Mammary epithelial cell (primary cell): ENCODE data around the gene PNPO.

Source experiments
- EZH2 ChIP-seq: IDR thresholded peaks from 2 replicates; pipeline ENCODE4 v1.6.1; 2012; ENCODE audit warnings: low read length, inconsistent platforms, borderline replicate concordance
- TF ChIP-seq, protein P1 (sequence below), 2 donors: IDR thresholded peaks in 1 of 2; conservative IDR thresholded peaks in 1 of 2; 2 replicates each; pipeline ENCODE4 v1.5.1; 2011 to 2012; ENCODE audit warnings: inconsistent platforms in 2 of 2, low read length in 2 of 2, mild to moderate bottlenecking in 2 of 2, control low read depth in 1 of 2, low read depth in 1 of 2; ENCODE audit not compliant: insufficient read depth in 1 of 2; ENCODE audit errors: extremely low read depth in 1 of 2

DNA sequence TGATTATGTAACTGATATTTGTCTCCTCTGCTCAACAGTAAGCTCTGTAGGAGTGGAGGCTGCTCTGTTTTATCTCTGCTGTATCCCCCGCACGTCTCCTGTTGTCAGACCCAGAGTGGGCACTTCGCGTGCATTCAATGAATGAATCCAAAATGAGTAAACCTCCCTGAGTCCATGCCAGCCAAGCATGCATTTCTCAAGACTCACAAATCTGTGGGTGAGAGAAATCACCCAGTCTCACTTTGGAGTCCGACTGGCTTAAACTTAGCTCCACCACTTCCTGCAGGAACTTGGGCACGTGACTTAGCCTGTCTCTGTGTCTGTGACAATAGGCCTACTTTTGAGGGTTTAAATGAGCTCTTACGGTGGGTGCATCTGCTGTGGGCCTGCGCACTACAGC, 3.7 kb downstream of the PNPO start:
- TF ChIP-seq, protein P1, sequence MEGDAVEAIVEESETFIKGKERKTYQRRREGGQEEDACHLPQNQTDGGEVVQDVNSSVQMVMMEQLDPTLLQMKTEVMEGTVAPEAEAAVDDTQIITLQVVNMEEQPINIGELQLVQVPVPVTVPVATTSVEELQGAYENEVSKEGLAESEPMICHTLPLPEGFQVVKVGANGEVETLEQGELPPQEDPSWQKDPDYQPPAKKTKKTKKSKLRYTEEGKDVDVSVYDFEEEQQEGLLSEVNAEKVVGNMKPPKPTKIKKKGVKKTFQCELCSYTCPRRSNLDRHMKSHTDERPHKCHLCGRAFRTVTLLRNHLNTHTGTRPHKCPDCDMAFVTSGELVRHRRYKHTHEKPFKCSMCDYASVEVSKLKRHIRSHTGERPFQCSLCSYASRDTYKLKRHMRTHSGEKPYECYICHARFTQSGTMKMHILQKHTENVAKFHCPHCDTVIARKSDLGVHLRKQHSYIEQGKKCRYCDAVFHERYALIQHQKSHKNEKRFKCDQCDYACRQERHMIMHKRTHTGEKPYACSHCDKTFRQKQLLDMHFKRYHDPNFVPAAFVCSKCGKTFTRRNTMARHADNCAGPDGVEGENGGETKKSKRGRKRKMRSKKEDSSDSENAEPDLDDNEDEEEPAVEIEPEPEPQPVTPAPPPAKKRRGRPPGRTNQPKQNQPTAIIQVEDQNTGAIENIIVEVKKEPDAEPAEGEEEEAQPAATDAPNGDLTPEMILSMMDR (conservative IDR thresholded peaks at IDR 0.05 in 1 of 2, IDR thresholded peaks at IDR 0.05 in 1 of 2; ENCODE audit: extremely low read depth in 1 of 2, insufficient read depth in 1 of 2, low read depth in 1 of 2, low read length in 2 of 2), result no peak
- TF ChIP-seq EZH2, result no peak
